Islet of Langerhans (tissue), 1 donor: ENCODE results near the gene NBPF11.
"Not testable (repeated sequence)": the region's sequence is repeated elsewhere in the genome, so short reads cannot be mapped to it uniquely, and the experiment has no call there.

Experiments used
- FAIRE-seq: peaks from one replicate; lab custom pipeline; 2011; peaks lifted over from hg19 to GRCh38; lab: Jason Lieb, UNC

Gene NBPF11, protein sequence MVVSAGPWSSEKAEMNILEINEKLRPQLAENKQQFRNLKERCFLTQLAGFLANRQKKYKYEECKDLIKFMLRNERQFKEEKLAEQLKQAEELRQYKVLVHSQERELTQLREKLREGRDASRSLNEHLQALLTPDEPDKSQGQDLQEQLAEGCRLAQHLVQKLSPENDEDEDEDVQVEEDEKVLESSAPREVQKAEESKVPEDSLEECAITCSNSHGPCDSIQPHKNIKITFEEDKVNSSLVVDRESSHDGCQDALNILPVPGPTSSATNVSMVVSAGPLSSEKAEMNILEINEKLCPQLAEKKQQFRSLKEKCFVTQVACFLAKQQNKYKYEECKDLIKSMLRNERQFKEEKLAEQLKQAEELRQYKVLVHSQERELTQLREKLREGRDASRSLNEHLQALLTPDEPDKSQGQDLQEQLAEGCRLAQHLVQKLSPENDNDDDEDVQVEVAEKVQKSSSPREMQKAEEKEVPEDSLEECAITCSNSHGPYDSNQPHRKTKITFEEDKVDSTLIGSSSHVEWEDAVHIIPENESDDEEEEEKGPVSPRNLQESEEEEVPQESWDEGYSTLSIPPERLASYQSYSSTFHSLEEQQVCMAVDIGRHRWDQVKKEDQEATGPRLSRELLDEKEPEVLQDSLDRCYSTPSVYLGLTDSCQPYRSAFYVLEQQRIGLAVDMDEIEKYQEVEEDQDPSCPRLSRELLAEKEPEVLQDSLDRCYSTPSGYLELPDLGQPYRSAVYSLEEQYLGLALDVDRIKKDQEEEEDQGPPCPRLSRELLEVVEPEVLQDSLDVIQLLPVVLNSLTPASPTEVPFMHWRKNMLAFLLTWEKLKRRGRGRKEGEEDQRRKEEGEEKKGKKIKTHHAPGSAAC

DNA sequence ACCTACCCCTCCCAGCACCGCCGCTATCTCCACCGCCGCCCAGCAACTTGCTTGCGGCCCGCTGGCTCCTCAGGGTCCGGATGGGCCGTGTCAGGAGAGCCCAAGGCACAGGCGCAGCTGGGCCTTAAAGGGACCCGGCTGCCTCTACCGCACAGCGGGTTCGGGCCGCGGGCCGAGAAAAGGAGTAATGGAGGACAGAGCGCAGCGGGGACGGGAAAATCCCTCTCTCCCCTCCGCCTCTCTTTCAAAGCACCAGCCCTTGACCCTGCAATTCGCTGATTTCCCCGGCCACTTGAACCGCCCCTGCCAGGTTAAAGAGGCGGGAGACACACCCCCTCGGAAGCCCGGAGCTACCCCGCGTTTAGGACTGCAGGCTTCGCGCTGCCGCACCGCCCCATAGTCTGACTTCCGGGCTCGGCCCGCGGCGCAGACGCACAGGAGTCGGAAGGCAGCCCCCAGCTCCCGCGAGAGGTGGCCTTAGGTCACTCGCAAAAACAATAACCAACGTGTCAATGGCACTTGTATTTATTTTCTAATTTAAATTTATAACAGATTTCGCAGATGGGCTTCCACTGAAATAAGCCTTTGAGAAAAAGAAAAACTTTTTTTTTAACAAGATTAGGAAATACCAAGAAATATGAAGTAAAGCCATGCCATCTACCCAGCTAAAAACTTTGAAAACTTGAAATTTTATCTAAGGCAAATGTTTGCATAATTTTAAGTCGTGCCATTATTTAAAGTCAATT is at the start of gene NBPF11:
Gene NBPF11 (minus strand): TSS at position 371 of the 746 bp plus-strand sequence. CDS start 25,278 bp downstream, outside the sequence.
- FAIRE-seq, result not testable (repeated sequence)

DNA sequence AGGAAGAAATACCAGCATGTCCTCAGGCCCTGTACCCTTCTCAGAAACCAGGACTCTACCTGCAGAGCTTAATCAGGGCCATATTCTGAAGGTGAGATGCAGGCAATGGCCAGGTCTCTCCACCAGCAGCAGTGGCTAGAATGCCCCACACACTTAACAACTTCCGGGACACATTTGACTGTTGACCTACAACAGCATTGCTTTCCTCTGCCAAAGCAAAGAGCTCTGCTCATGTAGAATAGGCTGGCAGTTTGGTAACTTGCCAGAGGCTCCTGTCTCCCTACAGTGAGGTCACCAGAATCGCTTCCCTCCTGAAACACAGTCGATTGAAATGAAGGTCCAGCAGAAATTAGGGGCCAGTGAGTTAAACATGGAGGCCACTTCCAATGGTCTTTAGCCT is 45.3 kb upstream of the NBPF11 start:
- FAIRE-seq, result not testable (repeated sequence)

DNA sequence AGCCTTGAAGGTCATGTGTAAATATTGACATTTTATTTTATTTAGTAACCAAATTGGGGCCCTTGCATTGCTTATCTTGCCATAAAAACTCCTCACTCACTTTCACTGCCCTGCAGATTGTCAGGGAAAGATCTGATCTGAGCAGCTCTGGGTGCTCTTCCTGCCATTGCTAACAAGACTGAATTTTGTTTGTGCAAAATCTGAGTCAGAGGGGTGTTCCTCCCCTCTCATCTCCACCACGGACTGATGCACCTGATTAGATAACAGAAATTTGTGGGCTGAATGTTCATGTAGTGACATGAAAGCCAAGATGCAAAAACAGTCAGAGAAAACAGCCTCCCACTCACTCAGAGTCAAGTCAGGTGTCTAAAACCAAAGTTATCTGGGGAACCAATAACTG is 44.9 kb upstream of the NBPF11 start:
- FAIRE-seq, result not testable (repeated sequence)

DNA sequence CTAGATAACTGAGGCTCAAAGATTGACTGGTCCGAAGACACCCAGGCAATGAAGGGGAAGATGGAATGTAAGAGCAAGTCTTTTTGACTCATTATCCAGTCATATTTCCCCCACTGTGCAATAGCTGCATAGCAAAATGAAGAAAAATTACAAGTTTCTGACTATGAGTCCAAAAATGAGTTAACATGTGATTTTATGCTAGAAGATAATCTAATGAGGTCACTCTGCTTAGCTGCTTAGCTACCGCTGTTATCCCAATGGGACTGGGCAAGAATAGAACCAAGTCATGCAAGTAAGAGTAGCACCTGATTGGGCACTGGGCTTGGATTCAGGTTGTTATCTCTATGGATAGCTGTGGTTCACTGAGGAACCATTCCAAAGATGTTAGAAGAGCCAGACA is 43.0 kb upstream of the NBPF11 start:
- not testable (repeated sequence) for FAIRE-seq

DNA sequence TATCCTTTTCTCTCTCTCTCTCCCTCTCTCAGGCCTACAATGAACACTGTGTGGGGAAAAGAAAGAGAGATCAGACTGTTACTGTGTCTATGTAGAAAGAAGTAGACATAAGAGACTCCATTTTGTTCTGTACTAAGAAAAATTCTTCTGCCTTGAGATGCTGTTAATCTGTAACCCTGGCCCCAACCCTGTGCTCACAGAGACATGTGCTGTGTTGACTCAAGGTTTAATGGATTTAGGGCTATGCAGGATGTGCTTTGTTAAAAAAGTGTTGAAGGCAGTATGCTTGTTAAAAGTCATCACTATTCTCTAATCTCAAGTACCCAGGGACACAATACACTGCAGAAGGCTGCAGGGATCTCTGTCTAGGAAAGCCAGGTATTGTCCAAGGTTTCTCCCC is 36.7 kb upstream of the NBPF11 start:
- FAIRE-seq, result not testable (repeated sequence)

DNA sequence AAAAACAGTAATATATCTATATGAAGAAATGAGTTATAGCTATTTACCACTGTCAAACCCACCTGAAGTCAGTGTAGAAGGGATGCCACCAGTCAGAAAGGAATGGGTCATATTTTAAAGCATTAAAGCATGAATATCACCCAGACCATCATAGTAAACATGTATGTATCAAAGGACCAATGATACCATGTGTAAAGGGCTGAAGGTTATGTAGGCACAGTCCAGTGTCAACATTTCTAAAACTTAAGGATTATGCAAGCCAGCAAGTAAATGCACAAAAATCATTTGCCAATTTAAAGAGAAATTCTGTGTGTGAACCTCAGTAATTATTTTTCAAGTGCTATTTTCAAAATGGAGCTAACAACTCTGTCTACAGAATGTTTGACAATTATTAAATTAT is 26.6 kb upstream of the NBPF11 start:
- FAIRE-seq, result not testable (repeated sequence)

DNA sequence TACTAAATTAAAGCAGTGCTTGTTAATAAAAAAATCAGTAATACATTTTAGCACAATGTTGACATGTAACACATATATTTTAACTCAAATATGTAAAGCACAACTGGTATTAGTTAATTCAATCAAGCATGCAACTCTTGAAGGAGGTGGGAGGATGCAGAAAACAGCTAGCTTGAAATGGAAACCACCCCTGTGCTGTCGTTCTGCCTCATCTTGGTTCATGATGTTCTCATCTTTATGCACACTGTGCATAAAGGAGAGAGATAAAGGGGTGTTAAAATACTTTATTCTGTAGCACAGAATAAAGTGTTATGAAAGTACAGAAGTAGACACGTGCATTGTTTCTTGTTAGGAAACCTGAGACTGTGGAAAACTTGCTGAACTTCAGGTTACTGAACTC is 23.3 kb upstream of the NBPF11 start:
- not testable (repeated sequence) for FAIRE-seq

DNA sequence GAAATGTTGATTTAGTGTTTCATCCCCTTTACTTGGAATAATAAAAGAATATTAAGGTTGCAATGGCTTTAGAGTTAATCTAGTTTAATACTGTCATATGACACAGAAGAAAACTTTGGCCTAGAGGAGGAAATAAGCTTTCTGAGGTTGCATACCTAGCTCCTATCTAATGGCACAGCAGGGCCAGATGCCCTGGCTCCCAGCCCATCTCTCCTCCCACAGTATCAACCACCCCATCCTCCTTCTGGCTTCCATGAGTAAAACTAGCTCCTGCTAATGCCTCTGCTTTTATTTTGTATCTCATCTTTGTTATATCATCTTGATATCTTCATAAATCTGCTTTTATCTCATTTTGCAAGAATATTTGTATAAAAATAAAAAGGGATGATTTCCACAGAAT is 19.9 kb upstream of the NBPF11 start:
- FAIRE-seq, result not testable (repeated sequence)

DNA sequence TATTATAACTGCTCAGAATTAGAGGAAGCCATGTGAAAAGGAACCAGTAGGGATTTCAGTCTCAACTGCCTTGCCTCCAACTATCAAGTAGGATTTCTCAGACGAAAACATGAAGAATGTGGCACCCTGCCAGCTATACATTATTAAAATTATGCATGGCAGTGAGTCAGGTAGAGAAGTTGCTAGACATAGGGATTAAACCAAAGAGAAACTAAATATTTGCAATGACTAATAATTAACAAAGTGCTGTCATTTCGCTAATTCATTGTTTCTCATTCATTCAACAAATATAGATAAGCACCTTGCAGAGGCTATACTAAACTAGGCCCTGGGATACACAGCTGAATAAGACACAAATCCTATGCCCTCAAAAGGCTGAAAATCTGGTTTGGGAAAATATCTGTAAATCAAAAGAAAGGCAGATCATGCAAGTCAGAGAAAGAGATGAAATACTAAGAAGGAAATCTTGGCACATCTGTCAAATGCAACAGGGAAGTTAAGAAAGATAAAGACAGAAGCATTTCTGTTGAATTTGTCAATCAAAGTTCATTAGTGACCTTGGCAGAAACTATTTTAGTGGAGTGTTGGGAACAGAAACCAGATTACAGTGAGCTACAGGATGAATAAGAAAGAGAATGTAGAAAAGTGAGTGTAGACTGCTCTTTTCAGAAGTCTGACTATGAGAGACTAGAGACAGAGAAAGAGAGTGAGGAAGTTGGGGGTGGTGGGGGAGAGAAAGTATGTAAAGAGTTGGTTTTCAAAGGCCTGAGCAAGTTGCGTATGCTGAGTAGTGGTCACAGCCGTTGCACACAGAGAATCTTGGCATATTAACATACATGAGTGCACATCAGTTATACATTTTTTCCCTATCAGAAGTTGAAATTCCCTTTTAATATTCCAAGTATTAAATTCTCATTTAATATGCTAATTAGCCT is 14.7 kb upstream of the NBPF11 start:
- FAIRE-seq, result no peak

DNA sequence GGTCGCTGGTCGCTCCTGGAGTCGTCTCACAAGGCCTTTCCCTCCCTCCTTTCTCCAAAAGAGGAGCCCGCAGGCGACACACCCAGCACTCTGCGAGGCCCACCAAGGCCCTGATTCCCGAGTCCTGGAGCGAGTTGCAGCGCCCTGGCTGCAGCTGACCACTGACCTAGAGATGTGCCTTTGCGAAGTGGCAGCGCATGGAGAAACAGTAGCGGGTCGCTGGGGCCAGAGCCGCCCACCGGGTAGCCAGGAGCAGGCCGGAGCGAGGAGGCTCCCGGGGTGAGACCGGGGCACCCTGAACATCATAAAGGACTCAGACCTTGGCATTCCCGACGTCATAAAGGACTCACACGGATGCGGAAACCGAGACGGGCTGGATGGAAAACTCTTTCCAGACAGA is 10.3 kb upstream of the NBPF11 start:
- no peak for FAIRE-seq

DNA sequence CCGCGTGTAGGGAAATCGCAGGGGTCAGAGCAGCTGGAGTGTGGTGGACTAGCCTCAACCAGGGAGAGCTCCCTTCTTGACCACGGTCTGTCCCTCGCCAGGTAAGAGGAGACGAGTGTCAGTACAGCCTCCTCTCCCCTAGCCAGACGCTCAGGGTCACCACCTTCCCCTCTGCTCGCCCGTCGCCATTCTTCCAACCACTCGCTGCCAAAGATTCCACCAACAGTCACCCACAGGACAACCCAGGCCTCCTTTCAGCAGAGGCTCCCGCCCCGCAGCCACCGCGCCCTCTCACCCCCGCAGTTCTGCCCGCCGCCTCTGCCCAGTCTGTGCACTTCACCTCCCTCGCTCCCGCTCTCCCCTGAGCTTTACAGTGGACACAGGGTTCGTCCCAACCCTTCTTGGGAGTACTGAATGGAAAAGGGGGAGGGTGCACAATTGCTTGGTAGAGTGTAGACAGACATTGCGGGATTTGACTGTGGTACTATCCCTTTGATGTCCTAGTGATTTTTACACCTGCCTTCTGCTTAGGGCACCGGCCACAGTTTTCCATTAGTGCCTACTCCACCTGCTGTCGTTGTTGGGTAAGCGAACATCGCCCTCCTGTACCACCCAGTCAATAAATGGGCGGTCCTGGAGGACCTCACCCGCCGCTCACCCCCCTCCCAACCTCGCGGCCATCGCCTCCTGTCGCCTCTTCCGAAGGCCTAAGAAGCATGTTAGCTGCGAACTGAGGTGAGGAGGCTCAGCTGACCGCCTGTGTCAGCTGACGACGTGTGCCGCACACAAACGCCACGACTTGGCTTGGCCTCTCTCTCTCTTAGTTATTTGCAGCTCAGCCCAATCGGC is 9.2 kb upstream of the NBPF11 start:
- no peak for FAIRE-seq

DNA sequence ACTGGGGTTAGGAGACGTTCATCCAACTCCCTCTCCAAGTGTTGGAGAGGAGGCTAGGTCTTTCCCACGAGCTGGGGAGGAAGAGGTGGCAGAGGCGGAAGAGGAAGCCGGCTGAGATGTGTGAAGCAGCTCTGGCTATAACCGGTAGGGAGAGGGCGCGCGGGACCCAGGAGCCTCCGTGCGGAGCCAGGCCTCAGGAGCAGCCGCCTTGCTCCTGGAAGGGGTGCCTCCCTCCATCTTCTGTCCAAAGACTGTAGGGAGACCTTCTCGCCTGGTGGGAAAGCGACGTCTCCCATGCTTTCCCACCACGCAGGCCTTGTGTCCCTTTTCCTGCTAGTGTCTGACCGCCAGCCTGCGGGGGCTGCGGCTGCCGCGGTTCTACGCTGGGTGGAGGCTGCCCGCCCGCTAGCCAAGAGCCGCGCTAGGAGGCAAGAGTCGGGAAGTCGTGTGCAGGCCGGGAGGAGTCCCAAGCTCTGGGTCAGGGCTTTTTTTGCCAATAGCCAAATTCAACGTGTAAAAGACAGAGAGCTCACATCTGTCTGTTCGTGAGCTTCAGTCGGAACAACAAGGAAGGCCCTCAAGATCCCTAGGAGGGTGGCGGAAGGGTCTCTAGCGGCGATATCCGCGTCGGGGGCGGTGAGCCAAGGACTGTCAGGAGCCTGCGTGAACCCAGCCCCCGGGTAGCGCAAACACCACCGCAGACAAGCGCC is 8.4 kb upstream of the NBPF11 start:
- FAIRE-seq, result no peak

DNA sequence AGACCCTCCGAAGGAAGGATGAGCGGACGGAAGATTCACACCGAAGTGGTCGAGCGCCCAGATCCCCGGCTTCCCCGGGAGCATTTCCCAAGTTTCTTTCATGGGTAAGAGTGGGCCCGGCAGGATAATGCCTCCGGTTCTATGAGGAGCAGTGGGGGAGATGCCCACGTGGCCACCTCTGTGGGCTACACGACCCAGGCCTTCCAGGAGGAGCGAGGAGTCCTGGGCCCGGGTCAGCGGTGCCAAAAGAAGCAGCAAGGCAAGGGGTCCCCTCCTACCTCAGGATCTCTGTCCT is 7.9 kb upstream of the NBPF11 start:
- no peak for FAIRE-seq

DNA sequence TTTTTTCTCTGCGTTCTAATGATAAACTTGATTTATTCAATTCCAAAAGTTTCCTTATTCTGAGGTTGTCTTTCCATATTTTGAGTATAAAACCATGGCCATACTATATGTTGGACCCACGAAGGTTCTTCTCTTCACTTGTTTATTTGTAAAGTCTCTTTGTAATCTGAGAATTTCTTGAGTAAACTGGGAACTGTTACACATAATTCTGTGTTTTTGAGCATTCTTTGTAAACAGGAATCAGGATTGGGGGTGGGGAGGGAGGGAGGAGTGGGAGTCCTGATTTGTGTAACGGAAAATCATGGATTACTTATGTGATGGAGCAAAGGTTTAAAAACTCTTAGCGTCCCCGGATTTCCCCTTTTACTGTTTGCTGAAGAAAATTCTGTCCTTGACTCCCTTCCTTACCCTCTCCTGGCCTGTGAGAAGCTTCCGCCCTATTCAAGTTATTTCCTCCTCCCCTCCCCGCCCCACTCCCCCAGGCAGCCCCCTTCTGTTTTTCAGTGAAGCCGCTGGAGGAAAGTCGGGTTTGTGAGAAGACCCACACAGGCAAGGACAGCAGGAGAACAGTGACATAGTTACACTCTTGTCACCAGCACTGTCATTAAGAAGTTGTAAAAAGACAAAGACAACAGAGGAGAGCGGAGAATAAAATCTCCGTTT is 6.4 kb upstream of the NBPF11 start:
- no peak for FAIRE-seq

DNA sequence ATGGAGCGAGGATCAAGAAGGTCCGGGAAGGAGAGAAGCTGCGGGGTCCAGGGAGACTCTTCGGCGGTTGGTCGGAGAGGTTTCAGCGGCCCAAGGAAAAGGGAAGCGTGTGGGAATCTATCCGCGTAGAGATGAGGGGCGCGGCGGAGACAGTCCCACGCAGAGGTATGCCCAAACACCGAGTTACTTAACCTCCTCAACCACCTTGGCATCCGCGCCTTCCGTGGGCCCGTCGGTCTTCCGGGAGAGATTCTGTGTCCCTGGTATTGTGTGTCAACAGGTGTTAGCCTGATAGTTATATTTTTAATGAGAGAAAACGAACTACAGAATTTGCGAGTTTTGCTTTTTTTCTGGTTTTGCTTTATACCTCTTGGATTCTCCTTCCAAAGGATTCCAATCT is 5.7 kb upstream of the NBPF11 start:
- not testable (repeated sequence) for FAIRE-seq

DNA sequence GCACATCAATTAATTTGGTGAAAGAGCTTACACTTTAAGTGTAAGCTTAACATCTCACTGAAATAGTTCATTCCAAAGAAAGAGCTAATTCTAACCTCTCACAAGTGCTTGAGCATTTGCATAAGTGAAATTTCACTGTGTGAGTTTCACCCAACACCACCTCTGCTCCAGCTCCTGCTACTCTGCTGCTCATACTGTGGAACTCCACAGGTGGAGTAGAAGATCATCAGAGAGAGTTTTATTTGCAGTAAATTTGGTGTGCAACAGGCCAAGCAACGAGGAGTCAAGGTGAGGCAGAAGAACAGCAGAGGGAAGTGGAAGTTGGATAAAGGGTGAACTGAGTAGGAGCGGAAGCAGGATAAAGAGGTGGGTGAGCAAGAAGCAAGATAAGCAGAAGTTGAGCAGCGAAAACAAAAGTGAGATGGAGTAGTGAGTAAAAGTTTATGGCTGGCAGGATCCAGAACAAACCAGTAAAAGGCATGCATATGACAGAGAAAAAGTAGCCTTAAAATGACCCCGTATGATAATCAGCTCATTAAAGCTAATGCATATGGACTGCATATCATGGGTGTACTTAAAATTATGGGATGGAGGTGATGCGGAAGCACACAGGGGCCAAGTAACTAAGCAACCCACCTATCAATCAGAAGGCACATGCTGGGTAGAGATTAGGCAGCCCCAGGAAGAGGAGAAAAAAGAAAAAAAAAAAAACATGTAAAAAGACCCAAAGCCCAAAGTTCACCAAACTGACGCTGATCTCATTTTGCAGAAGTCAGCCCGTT is 3.6 kb upstream of the NBPF11 start:
- FAIRE-seq, result not testable (repeated sequence)

DNA sequence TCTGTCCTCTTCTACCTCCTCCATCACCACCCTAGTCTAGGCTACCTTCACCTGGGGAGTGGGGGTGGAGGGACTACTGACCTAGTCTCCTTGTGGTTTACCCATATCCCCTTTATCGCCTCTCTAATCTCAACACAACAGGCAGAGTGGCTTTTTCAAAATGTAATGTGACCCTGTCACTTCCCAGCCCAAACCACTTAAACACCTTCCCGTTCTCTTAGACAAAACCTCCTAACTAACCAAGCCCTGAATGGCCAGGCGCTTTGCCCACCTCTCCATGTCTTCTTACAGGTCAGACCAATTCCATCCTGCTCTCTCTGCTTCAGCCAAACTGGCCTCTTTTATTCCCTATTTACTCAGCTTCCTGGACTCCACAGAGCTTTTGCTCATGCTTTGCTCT is 714 bp upstream of the NBPF11 start:
- FAIRE-seq, result not testable (repeated sequence)

DNA sequence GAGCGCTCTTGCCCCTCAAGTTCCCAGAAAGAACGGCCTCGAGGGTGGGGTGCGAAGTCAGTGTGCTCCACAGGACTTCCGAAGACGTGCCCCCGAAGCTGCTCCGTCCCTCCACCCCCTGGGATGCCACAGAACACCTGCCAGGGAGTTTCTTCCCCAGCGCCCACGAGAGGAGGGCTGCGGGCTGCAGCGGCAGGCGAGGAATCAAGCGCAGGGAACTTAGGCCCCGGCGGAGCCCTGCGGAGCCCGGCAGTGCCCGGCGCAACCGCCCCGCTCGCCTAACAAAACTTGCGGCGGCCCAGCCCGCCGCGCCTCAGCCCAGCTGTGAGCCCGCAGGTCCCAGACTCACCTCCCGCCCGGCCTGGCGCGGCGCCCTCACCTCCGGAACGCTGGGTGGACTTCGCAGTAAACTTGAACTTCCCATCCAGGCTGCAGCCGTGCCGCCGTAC is 686 bp downstream of the NBPF11 start:
- FAIRE-seq, result not testable (repeated sequence)

DNA sequence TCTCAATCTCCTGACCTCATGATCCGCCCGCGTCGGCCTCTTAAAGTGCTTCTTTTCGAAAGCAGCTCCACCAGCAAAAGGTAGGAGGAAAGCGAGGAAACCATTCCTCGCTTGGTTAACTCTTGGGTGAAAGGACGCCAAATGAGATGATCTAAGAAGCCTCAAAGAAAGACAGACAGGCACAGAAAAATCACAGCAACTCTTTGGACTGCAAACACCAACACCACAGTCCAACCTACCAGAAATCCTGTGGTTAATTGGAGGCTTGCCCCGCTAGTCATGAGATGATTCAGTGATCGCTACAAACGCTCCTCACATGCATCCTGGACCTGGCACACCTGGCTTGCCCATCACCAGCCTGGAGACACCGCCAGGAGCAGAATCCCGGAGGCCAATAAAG is 1.1 kb downstream of the NBPF11 start:
- not testable (repeated sequence) for FAIRE-seq
